H9 (cell line): Measurements from ENCODE around the gene LRRC42. TPM values are rescaled to one million over a fixed set of nuclear protein-coding genes. Genes with fewer than 3 reads are reported as not detected.

Experiments
- DNase-seq: peaks from one replicate; pipeline ENCODE4 v3.0.0-alpha.2; 2017
- H2AFZ ChIP-seq: one replicate; pipeline ENCODE4 v1.6.1; 2013; ENCODE audit warnings: mild to moderate bottlenecking, low read length, control low read depth, moderate library complexity
- H2AK5ac ChIP-seq: 2 replicates; pipeline ENCODE4 v1.6.1; 2013; ENCODE audit warnings: low read length, control low read depth, mixed read lengths; ENCODE audit not compliant: insufficient read length
- H2BK120ac ChIP-seq: one replicate; pipeline ENCODE4 v1.6.1; 2013; ENCODE audit warnings: low read depth, mild to moderate bottlenecking, low read length, control low read depth, inconsistent platforms; ENCODE audit not compliant: poor library complexity, severe bottlenecking
- H2BK12ac ChIP-seq: 2 replicates; pipeline ENCODE4 v1.6.1; 2013; ENCODE audit warnings: low read length, control low read depth, mixed read lengths, low read depth; ENCODE audit not compliant: insufficient read length
- H2BK15ac ChIP-seq: 2 replicates; pipeline ENCODE4 v1.6.1; 2013; ENCODE audit warnings: low read depth, low read length, control low read depth
- H2BK20ac ChIP-seq: one replicate; pipeline ENCODE4 v1.6.1; 2013; ENCODE audit warnings: low read depth, mild to moderate bottlenecking, low read length, control low read depth, inconsistent platforms; ENCODE audit not compliant: poor library complexity, severe bottlenecking
- H2BK5ac ChIP-seq: 2 replicates; pipeline ENCODE4 v1.6.1; 2013; ENCODE audit warnings: low read length, control low read depth, mixed read lengths; ENCODE audit not compliant: insufficient read length
- H3K14ac ChIP-seq: 2 replicates; pipeline ENCODE4 v1.6.1; 2013; ENCODE audit warnings: low read length, control low read depth; ENCODE audit not compliant: insufficient read depth
- H3K18ac ChIP-seq: 2 replicates; pipeline ENCODE4 v1.6.1; 2013; ENCODE audit warnings: low read depth, mild to moderate bottlenecking, mixed read lengths, low read length, control low read depth; ENCODE audit not compliant: insufficient read length
- H3K23ac ChIP-seq: 2 replicates; pipeline ENCODE4 v1.6.1; 2013; ENCODE audit warnings: low read length, control low read depth, mixed read lengths, low read depth; ENCODE audit not compliant: insufficient read length
- H3K23me2 ChIP-seq: 2 replicates; pipeline ENCODE4 v1.6.1; 2013; ENCODE audit warnings: low read depth, mild to moderate bottlenecking, mixed read lengths, low read length, control low read depth; ENCODE audit not compliant: insufficient read length, poor library complexity, severe bottlenecking
- H3K27ac ChIP-seq: 2 replicates; pipeline ENCODE4 v1.5.1; 2013; ENCODE audit warnings: low read length, control low read depth, mixed read lengths, low read depth; ENCODE audit not compliant: insufficient read length
- H3K27me3 ChIP-seq: 2 replicates; pipeline ENCODE4 v1.6.1; 2013; ENCODE audit warnings: low read length, control low read depth, inconsistent platforms; ENCODE audit not compliant: insufficient read depth
- H3K4ac ChIP-seq: 2 replicates; pipeline ENCODE4 v1.6.1; 2013; ENCODE audit warnings: low read depth, mild to moderate bottlenecking, control low read depth, inconsistent platforms, low read length, moderate library complexity
- H3K4me1 ChIP-seq: 2 replicates; pipeline ENCODE4 v1.6.1; 2013; ENCODE audit warnings: low read length, control low read depth, inconsistent platforms; ENCODE audit not compliant: insufficient read depth
- H3K4me2 ChIP-seq: 2 replicates; pipeline ENCODE4 v1.6.1; 2013; ENCODE audit warnings: low read length, control low read depth, mixed read lengths; ENCODE audit not compliant: insufficient read length, insufficient read depth
- H3K56ac ChIP-seq: 2 replicates; pipeline ENCODE4 v1.6.1; 2013; ENCODE audit warnings: low read depth, mild to moderate bottlenecking, mixed read lengths, low read length, control low read depth; ENCODE audit not compliant: insufficient read length
- H3K79me1 ChIP-seq: 2 replicates; pipeline ENCODE4 v1.6.1; 2013; ENCODE audit warnings: low read depth, mild to moderate bottlenecking, moderate library complexity, low read length, control low read depth, inconsistent platforms; ENCODE audit not compliant: insufficient read depth, poor library complexity, severe bottlenecking
- H3K79me2 ChIP-seq: 2 replicates; pipeline ENCODE4 v1.6.1; 2013; ENCODE audit warnings: low read length, control low read depth, inconsistent platforms; ENCODE audit not compliant: insufficient read depth
- H3K9ac ChIP-seq: 2 replicates; pipeline ENCODE4 v1.6.1; 2013; ENCODE audit warnings: low read length, control low read depth, mixed read lengths; ENCODE audit not compliant: insufficient read length; ENCODE audit errors: extremely low read depth
- H3K9me3 ChIP-seq: one replicate; pipeline ENCODE4 v1.6.1; 2013; ENCODE audit warnings: low read depth, low read length, inconsistent platforms; ENCODE audit not compliant: control insufficient read depth
- H3T11ph ChIP-seq: one replicate; pipeline ENCODE4 v1.6.1; 2013; ENCODE audit warnings: mild to moderate bottlenecking, low read length, control low read depth, inconsistent platforms
- H4K20me1 ChIP-seq: one replicate; pipeline ENCODE4 v1.6.1; 2013; ENCODE audit not compliant: control insufficient read depth, insufficient read length, insufficient read depth
- H4K5ac ChIP-seq: 2 replicates; pipeline ENCODE4 v1.6.1; 2013; ENCODE audit warnings: low read depth, mild to moderate bottlenecking, mixed read lengths, low read length, control low read depth; ENCODE audit not compliant: insufficient read length
- H4K8ac ChIP-seq: replicated peaks from 2 replicates; pipeline ENCODE4 v1.6.1; 2013; ENCODE audit warnings: low read length, control low read depth, mixed read lengths, low read depth; ENCODE audit not compliant: insufficient read length
- H4K91ac ChIP-seq: 2 replicates; pipeline ENCODE4 v1.6.1; 2013; ENCODE audit warnings: low read depth, mild to moderate bottlenecking, moderate library complexity, mixed read lengths, low read length, control low read depth; ENCODE audit not compliant: insufficient read length
- H3K27ac Mint-ChIP-seq, 3 experiments: 2 replicates in 2 of 3; 3 replicates in 1 of 3; pipeline ENCODE4 v1.8.0; 2020 to 2021; ENCODE audit warnings: mixed read lengths in 3 of 3, mild to moderate bottlenecking in 1 of 3, moderate library complexity in 1 of 3
- H3K27me3 Mint-ChIP-seq: 2 replicates; pipeline ENCODE4 v1.8.0; 2021; ENCODE audit warnings: low read depth, mild to moderate bottlenecking, moderate library complexity, mixed read lengths
- H3K36me3 Mint-ChIP-seq, 3 experiments: 2 replicates in 2 of 3; 3 replicates in 1 of 3; pipeline ENCODE4 v1.8.0; 2020 to 2021; ENCODE audit warnings: low read depth in 3 of 3, mixed read lengths in 3 of 3; ENCODE audit not compliant: insufficient read depth in 1 of 3
- H3K4me1 Mint-ChIP-seq, 2 experiments: 2 replicates each; pipeline ENCODE4 v1.8.0; 2020; ENCODE audit warnings: mixed read lengths in 2 of 2
- H3K4me3 Mint-ChIP-seq, 2 experiments: 2 replicates in 1 of 2; 3 replicates in 1 of 2; pipeline ENCODE4 v1.8.0; 2020 to 2021; ENCODE audit warnings: mild to moderate bottlenecking in 2 of 2, mixed read lengths in 2 of 2, moderate library complexity in 1 of 2
- H3K9me3 Mint-ChIP-seq, 2 experiments: 2 replicates in 1 of 2; 3 replicates in 1 of 2; pipeline ENCODE4 v1.8.0; 2020; ENCODE audit warnings: mild to moderate bottlenecking in 2 of 2, mixed read lengths in 2 of 2, moderate library complexity in 1 of 2
- WGBS: extraction: QIAGEN DNeasy Blood & Tissue Kit; methylation state at CpG from one replicate; pipeline ENCODE4 v1.1.7; 2013; ENCODE audit warnings: missing lambda C conversion rate, low lambda C conversion rate, mixed read lengths; ENCODE audit not compliant: insufficient read length; ENCODE audit errors: extremely low coverage; 5-methylcytosine and 5-hydroxymethylcytosine counted together
- total RNA-seq: library from RNA; stranded (reverse); gene quantifications from 2 replicates; pipeline ENCODE4 v1.2.1, GENCODE V29; 2021
- TF ChIP-seq, protein P1 (sequence below): fragments of 200-600 bp; sonication (generic); conservative IDR thresholded peaks from 3 replicates; pipeline ENCODE4 v1.8.0; 2021; ENCODE audit warnings: antibody characterized with exemption, mild to moderate bottlenecking

The LRRC42 gene
- total RNA-seq, 1 experiment from 2014 or later, result 36.3 TPM

DNA sequence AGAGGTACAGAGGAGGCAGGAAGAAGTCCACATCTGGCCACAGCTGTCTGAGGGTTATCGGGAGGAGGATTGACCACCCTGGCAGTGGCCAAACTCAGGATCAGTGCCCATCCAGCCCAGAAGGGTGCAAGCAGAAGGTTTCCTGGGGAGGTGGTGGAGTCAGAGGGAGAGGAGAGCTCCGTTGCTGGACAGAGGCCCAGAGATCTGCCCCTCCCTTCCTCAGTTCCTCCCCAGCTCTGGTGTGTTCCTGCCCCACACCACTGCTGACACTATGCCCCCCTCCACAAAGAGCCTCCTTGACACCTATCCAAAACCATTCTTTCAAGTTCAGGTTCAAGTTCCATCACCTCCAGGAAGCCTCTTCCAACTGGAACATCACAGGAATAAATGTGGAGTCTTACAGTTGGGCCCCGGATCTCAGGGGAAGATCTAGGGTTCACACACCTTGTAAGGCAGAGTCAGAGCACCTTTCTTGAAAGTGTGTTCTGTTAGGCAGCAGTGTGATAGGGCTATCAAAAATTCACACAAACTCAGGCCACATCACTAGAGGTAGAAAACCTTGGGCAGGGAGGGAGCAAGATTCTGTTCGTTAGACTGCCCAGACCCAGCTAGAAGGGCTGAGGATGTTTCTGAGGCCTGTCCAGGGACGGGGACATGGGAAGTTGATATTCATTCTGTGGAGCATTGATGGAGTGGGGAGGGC is 64.4 kb downstream of the LRRC42 start:
- no peaks in the 10 kb centered on the region for H3K79me2 ChIP-seq
- H3K36me3 Mint-ChIP-seq, result no peaks in the 10 kb centered on the region
- H2BK5ac ChIP-seq, result no peak overlapping the region
- H3K23me2 ChIP-seq, result no peaks in the 10 kb centered on the region
- no peak overlapping the region for H2BK20ac ChIP-seq
- no peak overlapping the region for H3K27ac Mint-ChIP-seq
- H3K27me3 ChIP-seq, result no peaks in the 10 kb centered on the region
- no peak overlapping the region for H4K8ac ChIP-seq
- H3K4ac ChIP-seq, result no peak overlapping the region
- H3K9me3 ChIP-seq, result no peaks in the 10 kb centered on the region
- H4K5ac ChIP-seq, result no peak overlapping the region
- no peaks in the 10 kb centered on the region for H3K79me1 ChIP-seq
- H2AK5ac ChIP-seq, result no peak overlapping the region
- H2BK12ac ChIP-seq, result no peak overlapping the region
- no peak overlapping the region for H2BK15ac ChIP-seq
- H4K20me1 ChIP-seq, result no peaks in the 10 kb centered on the region
- H3K23ac ChIP-seq, result no peak overlapping the region
- no peak overlapping the region for H3T11ph ChIP-seq
- no peaks in the 10 kb centered on the region for H3K4me1 ChIP-seq
- no peak for DNase-seq
- no peak overlapping the region for H3K18ac ChIP-seq
- H2BK120ac ChIP-seq, result no peak overlapping the region
- no CpG with 5 or more reads among the region's 5 CpGs for WGBS
- H3K4me1 Mint-ChIP-seq, result peaks cover 0 to 6% of the 10 kb centered on the region in 2 experiments; a peak in 2 of 4 replicates
- no peak overlapping the region for H3K14ac ChIP-seq
- H3K9ac ChIP-seq, result no peak overlapping the region
- H3K27me3 Mint-ChIP-seq, result peaks cover 1% of the 10 kb centered on the region
- TF ChIP-seq, protein P1, sequence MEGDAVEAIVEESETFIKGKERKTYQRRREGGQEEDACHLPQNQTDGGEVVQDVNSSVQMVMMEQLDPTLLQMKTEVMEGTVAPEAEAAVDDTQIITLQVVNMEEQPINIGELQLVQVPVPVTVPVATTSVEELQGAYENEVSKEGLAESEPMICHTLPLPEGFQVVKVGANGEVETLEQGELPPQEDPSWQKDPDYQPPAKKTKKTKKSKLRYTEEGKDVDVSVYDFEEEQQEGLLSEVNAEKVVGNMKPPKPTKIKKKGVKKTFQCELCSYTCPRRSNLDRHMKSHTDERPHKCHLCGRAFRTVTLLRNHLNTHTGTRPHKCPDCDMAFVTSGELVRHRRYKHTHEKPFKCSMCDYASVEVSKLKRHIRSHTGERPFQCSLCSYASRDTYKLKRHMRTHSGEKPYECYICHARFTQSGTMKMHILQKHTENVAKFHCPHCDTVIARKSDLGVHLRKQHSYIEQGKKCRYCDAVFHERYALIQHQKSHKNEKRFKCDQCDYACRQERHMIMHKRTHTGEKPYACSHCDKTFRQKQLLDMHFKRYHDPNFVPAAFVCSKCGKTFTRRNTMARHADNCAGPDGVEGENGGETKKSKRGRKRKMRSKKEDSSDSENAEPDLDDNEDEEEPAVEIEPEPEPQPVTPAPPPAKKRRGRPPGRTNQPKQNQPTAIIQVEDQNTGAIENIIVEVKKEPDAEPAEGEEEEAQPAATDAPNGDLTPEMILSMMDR, result no peak
- no peak overlapping the region for H4K91ac ChIP-seq
- H3K4me2 ChIP-seq, result no peak overlapping the region
- peaks cover 2% of the 10 kb centered on the region in 2 experiments; a peak in 3 of 5 replicates for H3K9me3 Mint-ChIP-seq
- H3K4me3 Mint-ChIP-seq, result no peak overlapping the region; a peak in 1 of 5 replicates
- no peak overlapping the region for H3K27ac ChIP-seq
- no peak overlapping the region for H2AFZ ChIP-seq
- H3K56ac ChIP-seq, result no peak overlapping the region
